Stimulated activated CD8-positive, alpha-beta memory T cell treated with anti-CD3 and anti-CD28 coated beads, Interleukin-12 subunit alpha, Interleukin-12 subunit beta, amount 100 ng/mL, for 24 hours (primary cell): ENCODE data around the gene MS4A4A.

Experiments
- DNase-seq: peaks from one replicate; pipeline ENCODE4 v3.0.0-alpha.2; 2020; ENCODE audit errors: extremely low read depth

MS4A4A gene

GRCh38 chr11:60347084-60347797 is 66.8 kb downstream of the MS4A4A start:
- DNase-seq = no peak

- DNase-seq = no peak
Observed at GRCh38 chr11:60348116-60348515, 67.7 kb downstream of the MS4A4A start.

DNA sequence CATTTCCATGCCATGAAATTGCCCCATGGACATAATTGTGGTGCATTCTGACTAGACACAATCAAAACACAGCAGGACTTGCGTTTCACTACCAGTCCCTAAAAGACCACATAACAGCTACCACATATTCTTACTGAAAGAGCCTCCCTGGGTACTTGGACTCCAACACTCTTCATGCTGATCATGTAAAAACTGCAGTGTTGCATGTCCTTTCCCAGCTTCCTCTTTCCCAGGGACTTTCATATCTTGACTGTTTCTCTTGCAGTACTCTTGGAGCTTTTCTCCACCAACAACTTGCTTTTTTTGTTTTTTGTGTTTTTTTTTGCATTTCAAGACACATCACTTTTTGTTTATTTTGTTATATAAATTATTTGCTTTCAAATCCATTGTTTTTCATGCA is 69.5 kb downstream of the MS4A4A start:
- no peak for DNase-seq

DNA sequence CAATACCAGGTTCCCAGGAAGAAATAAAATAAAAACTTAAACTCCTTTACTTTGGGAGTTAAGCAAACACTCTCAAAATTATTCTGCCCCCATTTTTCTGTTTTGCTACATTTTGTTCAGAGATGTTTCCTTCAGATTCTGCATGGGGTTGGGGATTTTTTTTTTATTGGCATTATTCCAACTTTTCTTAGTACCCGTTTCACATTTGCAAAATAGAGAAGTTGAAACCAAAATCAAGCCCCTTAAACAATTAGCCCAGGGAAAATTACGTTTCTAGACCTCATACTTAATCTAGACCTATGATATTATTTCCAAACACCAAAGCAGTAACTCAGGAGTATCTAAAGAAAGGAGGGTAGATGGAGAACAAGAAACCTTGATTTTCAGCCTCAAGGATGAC is 77.3 kb downstream of the MS4A4A start:
- no peak for DNase-seq
